Uterus (tissue), 4 donors: ENCODE data around the gene ADRM1. TPM values are rescaled to one million over a fixed set of nuclear protein-coding genes. Genes with fewer than 3 reads are reported as not detected.
A peak's percentile ranks its signal among the peaks of the same experiment; 100 is the strongest.

Experiments
- DNase-seq, 2 donors: peaks; one replicate each; pipeline ENCODE4 v3.0.0-alpha.2; 2019 to 2020
- H3K27ac ChIP-seq, 2 donors: fragments of 200-600 bp; sonication (generic); 1 replicate in 1 of 2; 2 replicates in 1 of 2; pipeline ENCODE4 v1.5.1; 2016 to 2018
- H3K27me3 ChIP-seq, 2 donors: fragments of 200-600 bp; sonication (generic); one replicate each; pipeline ENCODE4 v1.5.1; 2018 to 2019; ENCODE audit warnings: control low read depth in 1 of 2
- H3K36me3 ChIP-seq, 2 donors: fragments of 200-600 bp; sonication (generic); one replicate each; pipeline ENCODE4 v1.5.1; 2019; ENCODE audit warnings: control low read depth in 1 of 2
- H3K4me1 ChIP-seq, 2 donors: fragments of 200-600 bp; sonication (generic); one replicate each; pipeline ENCODE4 v1.5.1; 2018 to 2019; ENCODE audit warnings: control low read depth in 1 of 2
- H3K4me3 ChIP-seq, 2 donors: fragments of 200-600 bp; sonication (generic); 1 replicate in 1 of 2; 2 replicates in 1 of 2; pipeline ENCODE4 v1.5.1; 2018 to 2019; ENCODE audit warnings: mild to moderate bottlenecking in 1 of 2
- H3K9me3 ChIP-seq, 2 donors: fragments of 200-600 bp; sonication (generic); one replicate each; pipeline ENCODE4 v1.5.1; 2019; ENCODE audit warnings: control low read depth in 1 of 2
- POLR2A ChIP-seq, 2 donors: fragments of 450-650 bp; IDR thresholded peaks; one replicate each; pipeline ENCODE4 v1.6.1; 2016; ENCODE audit warnings: antibody characterized with exemption in 2 of 2, mild to moderate bottlenecking in 1 of 2, moderate library complexity in 1 of 2
- intact Hi-C: fragments of 100-400 bp; cut with DNase I; formaldehyde crosslinking; loops from one replicate; pipeline ENCODE4 v1.15.1; 2023; ENCODE audit warnings: low total_unique reads
- total RNA-seq, 4 donors: library from RNA; depleted of rRNA in 3 of 4; stranded (reverse); fragments of >200 nt in 3 of 4; gene quantifications; one replicate each; pipeline versions ENCODE4 v1.1.0 to v1.2.4, GENCODE V29; 2014 to 2023
- TF ChIP-seq, protein P1 (sequence below), 4 experiments: fragments of 200-600 bp in 2 of 4; fragments of 450-650 bp in 2 of 4; sonication (generic) in 2 of 4; IDR thresholded peaks; one replicate each; pipeline ENCODE4 v1.5.1; 2016 to 2019; ENCODE audit warnings: antibody characterized with exemption in 4 of 4, mild to moderate bottlenecking in 2 of 4, moderate library complexity in 1 of 4
- donor health status: DM: yes; HTN: yes; CAD: no.

ADRM1 gene
- total RNA-seq, 4 donors from 2014 or later, result 42.9 to 82.7 (median 60.9) TPM

DNA sequence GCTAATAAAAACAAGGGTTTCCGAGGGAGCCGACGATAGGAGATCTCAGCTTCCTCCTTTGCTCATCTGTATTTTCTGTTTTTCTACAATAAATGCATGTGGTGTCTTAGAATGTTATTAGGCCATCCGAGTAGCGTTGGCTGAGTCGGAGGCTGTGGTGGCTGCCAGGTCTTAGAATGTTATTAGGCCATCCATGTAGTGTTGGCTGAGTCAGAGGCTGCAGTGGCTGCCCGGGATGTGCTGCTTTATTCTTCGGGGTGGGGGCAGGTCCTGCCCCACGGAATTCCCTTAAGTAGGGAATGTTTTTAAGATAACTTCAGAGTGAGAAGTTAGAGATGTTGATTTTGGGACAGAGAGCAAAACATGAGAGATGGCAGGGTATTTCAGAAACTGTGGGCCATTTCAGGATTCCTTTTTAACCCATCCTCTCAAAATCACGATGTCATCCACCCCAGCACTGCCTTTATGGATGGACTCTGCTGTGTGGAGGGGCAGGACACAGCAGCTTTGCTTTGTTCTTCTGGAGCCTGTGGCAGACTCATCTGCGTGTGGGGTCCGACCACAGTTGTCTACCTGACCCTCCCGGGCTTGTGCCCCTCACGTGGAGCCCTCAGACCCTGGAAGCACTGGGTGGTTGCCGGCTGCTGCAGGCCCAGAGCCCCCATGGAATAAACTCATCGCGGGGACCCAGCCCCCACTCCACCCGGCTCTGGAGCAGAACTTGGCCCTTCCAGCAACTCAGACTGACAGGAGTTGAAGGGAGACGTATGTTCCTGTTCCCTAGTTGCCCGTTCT lies 44.1 kb upstream of the ADRM1 start:
- TF ChIP-seq POLR2A (IDR thresholded peaks at IDR 0.05), result no peak
- TF ChIP-seq, protein P1, sequence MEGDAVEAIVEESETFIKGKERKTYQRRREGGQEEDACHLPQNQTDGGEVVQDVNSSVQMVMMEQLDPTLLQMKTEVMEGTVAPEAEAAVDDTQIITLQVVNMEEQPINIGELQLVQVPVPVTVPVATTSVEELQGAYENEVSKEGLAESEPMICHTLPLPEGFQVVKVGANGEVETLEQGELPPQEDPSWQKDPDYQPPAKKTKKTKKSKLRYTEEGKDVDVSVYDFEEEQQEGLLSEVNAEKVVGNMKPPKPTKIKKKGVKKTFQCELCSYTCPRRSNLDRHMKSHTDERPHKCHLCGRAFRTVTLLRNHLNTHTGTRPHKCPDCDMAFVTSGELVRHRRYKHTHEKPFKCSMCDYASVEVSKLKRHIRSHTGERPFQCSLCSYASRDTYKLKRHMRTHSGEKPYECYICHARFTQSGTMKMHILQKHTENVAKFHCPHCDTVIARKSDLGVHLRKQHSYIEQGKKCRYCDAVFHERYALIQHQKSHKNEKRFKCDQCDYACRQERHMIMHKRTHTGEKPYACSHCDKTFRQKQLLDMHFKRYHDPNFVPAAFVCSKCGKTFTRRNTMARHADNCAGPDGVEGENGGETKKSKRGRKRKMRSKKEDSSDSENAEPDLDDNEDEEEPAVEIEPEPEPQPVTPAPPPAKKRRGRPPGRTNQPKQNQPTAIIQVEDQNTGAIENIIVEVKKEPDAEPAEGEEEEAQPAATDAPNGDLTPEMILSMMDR (IDR thresholded peaks at IDR 0.05), result no peak

GRCh38 chr20:62259294-62259565 lies 43.6 kb upstream of the ADRM1 start:
- Histone ChIP-seq H3K4me3 (no peak overlapping the region), H3K27me3 (no peaks in the 10 kb centered on the region), H3K9me3 (no peaks in the 10 kb centered on the region), H3K4me1 (no peaks in the 10 kb centered on the region), H3K36me3 (no peaks in the 10 kb centered on the region), H3K27ac (no peak overlapping the region)
- intact Hi-C loops, result no loop called here
- TF ChIP-seq POLR2A (IDR thresholded peaks at IDR 0.05), result no peak
- TF ChIP-seq, protein P1 (IDR thresholded peaks at IDR 0.05), result no peak
- no peak for DNase-seq

More for the DNA sequence above, 44.1 kb upstream of the ADRM1 start:
- Histone ChIP-seq H3K4me1 (no peaks in the 10 kb centered on the region), H3K27me3 (no peaks in the 10 kb centered on the region), H3K9me3 (no peaks in the 10 kb centered on the region), H3K36me3 (no peaks in the 10 kb centered on the region), H3K4me3 (no peak overlapping the region), H3K27ac (no peak overlapping the region)
- intact Hi-C loops, result no loop called here
- peak in 1 of 2 donors; percentile 42 for DNase-seq

DNA sequence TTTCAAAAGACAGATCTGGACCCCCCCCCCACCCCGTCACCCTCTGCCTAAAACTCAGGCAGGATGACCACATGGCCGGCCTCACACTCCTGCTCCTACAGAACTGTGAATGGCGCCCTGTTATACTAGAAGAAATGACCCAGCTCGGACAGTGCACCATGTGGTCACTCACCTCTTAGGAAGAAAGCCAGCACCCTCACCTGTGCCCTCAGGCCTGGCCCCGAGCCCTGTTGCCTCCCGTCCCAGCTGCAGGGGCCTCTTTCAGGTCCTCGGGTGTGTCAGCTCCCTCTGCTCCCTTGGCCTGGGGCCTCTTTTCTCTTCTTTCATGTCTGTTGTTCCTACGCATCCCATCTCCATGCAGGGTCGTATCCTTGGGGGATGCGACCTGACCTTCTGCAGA lies 40.7 kb upstream of the ADRM1 start:
- intact Hi-C loops, result no loop called here
- Histone ChIP-seq H3K36me3 (no peaks in the 10 kb centered on the region), H3K27ac (no peak overlapping the region), H3K27me3 (no peaks in the 10 kb centered on the region), H3K9me3 (no peaks in the 10 kb centered on the region), H3K4me1 (no peaks in the 10 kb centered on the region), H3K4me3 (no peak overlapping the region)
- no peak for DNase-seq
- TF ChIP-seq, protein P1 (IDR thresholded peaks at IDR 0.05), result no peak
- no peak for TF ChIP-seq POLR2A (IDR thresholded peaks at IDR 0.05)

GRCh38 chr20:62263396-62263795 lies 39.4 kb upstream of the ADRM1 start:
- intact Hi-C loops, result no loop called here
- Histone ChIP-seq H3K36me3 (no peaks in the 10 kb centered on the region), H3K27me3 (no peaks in the 10 kb centered on the region), H3K27ac (no peak overlapping the region), H3K4me1 (no peaks in the 10 kb centered on the region), H3K4me3 (no peak overlapping the region), H3K9me3 (no peaks in the 10 kb centered on the region)
- DNase-seq, result no peak
- TF ChIP-seq, protein P1 (IDR thresholded peaks at IDR 0.05), result no peak
- no peak for TF ChIP-seq POLR2A (IDR thresholded peaks at IDR 0.05)

DNA sequence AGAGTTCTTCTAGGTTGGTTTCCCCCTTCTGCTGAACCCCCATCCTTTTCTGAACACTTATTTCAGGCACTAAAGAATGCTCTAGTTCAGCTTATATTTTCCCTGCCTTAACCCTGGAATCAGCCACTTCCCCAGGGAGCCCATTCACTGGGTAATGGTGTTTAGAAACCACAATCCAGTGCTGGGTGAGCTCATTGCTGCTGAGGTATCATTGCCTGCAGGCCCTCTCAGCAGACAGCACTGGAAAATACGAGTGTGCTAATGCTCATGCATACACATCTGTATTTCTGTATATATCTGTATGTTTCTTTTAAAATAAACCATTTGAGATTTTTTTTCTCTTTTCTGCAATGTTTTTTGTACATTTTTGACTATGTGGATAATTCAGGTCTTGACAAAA lies 37.4 kb upstream of the ADRM1 start:
- Histone ChIP-seq H3K27me3 (no peaks in the 10 kb centered on the region), H3K36me3 (no peaks in the 10 kb centered on the region), H3K9me3 (no peaks in the 10 kb centered on the region), H3K4me1 (no peaks in the 10 kb centered on the region), H3K27ac (no peak overlapping the region), H3K4me3 (no peak overlapping the region)
- no peak for TF ChIP-seq POLR2A (IDR thresholded peaks at IDR 0.05)
- TF ChIP-seq, protein P1 (IDR thresholded peaks at IDR 0.05), result no peak
- intact Hi-C loops, result no loop called here
- no peak for DNase-seq
